Inflammatory macrophage treated with lipopolysaccharide for 1 hour (primary cell): ENCODE results near the gene ACP3.
"Not testable (repeated sequence)": the region's sequence is repeated elsewhere in the genome, so short reads cannot be mapped to it uniquely, and the experiment has no call there.

Experiments used
- DNase-seq, 2 donors: peaks; one replicate each; pipeline ENCODE4 v3.0.0-alpha.2; 2020 to 2022

Gene ACP3

DNA sequence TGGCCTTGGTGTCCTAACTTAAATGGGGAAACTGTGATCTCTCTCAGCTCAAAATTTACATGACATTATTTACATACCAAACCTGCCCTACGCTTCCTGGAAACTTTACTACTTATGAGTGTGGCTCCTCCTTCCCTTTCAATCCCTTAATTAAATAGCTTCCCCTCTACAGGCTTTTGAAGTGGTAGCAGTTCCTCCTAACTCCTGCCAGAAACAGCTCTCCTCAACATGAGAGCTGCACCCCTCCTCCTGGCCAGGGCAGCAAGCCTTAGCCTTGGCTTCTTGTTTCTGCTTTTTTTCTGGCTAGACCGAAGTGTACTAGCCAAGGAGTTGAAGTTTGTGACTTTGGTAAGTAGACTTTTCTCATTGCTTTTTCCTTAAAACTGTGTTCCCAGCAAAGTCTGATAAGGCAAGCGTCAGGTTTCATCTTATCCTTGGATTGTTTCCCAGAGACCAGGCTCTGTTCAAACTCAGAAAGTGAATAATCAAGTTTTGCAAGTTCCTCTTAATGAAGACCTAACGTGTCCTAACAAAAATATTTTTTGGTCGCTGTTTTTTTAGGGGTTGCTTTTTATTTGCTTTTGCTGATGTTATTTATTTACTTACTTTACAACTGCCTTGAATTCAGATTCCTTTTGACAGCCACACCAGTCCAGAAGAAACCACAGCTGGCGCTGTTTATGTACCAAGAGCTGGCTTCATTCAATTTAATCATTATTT, at the start of gene ACP3:
TSS of gene ACP3 (plus strand) at position 179 of the 720 bp plus-strand sequence. CDS start at position 229, 50 bp downstream.
- DNase-seq: peak; percentile 80 to 83

GRCh38 chr3:132268956-132269355, 48.3 kb upstream of the ACP3 start:
- peak in 1 of 2 donors; percentile 57 for DNase-seq

DNA sequence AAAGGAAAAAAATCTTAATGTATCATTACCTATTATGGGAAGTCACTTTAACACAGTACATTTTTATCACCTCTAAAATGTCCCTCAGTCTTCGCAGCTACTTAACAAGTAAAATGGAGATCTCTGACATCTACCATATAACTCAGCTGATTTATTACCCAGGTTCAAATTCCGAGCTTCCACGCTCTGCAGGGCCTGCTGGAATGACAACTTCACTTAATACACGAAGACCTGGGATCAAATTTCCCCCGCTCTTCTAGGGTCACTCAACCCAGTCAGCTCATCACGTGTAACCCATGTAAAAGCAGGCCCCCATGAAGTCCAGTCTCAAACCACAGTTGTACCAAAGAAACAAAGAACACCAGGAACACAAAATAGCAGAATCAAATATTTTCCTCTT, 44.2 kb upstream of the ACP3 start:
- DNase-seq: no peak

- no peak for DNase-seq
These were observed 40.8 kb upstream of the ACP3 start for GRCh38 chr3:132276228-132276906.

- DNase-seq: no peak
These were observed 38.2 kb upstream of the ACP3 start for GRCh38 chr3:132279030-132279429.

DNA sequence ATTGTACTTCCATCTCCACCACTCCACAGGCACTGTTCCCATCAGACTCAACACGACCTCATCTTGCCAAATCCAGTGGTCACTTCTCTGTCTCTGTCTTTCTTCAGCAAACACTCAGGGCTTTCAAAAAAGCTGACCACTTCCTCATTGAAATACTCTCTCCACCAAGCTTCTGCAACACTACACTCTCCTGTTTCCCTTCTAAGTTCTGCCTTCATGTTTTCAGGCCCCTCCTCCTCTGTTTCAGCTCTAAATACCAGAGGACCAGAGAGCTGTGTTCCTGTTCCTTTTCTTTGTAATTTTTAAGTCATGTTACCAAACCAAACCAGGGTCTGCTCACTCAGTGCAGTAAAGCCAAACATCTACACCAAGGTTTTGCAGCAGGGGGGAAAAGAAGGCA, 33.8 kb upstream of the ACP3 start:
- peak; percentile 91 to 93 for DNase-seq

- DNase-seq: peak in 1 of 2 donors; percentile 19
These were observed 33.2 kb upstream of the ACP3 start for GRCh38 chr3:132283916-132284405.

GRCh38 chr3:132284781-132285619, 32.2 kb upstream of the ACP3 start:
- peak in 1 of 2 donors; percentile 13 for DNase-seq

GRCh38 chr3:132285620-132285945, 31.6 kb upstream of the ACP3 start:
- no peak for DNase-seq

- no peak for DNase-seq
These were observed 31.2 kb upstream of the ACP3 start for GRCh38 chr3:132286035-132286434.

DNA sequence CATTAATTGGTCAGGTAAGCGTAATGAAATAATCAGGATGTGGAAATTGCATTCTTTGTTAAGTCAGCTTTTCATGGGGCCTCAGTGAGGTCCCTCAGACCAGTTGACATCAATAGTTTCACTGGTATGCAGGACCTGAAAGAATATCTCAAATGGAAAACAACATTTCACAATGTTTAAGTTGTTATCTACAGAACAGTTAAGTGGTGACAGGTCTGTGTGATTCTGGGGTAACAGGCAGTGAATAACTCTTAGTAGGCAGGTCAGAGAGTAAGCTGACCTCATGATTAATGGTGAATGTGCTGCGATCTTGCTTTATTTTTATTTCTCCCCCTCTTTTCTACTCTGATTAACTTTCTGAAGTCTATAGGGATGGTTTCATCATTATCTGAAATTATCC, 28.9 kb upstream of the ACP3 start:
- no peak for DNase-seq

DNA sequence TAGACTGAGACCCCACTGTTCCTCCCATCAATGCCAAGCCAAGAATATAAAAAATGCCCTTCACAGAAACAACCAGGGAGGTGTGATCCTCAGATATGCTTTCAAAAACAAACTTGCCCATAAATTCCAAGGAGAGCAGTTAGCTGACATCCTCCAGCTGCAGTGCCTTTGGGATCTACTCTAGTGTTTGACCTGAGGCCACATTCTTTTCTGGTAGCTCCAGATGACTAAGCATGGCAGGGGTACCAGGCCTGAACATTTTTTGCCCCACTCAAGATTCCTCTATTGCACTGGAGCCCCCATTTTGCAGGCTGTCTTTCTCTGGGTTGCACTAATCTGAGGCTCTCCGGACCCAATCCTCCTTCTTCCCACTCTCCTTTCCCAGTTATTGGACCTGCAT, 27.9 kb upstream of the ACP3 start:
- DNase-seq: no peak

DNA sequence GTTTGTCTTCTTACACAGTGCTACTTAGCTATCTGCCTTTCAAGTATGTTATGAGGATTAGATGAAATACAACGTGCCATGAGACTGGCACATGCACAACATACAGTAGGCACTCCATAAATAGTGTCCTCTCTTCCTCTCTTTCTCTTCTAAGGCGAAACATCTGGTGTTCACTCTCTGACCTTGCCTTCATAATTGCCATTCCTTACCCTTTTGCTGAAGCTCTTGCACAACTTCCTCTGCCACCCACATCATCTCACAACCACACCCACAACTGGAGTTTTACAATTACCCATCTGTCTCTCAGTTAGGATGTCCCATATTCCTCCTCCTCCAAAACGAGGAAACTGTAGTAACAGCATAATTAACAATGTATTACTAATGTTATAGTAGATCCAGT, 26.4 kb upstream of the ACP3 start:
- peak; percentile 79 to 86 for DNase-seq

DNA sequence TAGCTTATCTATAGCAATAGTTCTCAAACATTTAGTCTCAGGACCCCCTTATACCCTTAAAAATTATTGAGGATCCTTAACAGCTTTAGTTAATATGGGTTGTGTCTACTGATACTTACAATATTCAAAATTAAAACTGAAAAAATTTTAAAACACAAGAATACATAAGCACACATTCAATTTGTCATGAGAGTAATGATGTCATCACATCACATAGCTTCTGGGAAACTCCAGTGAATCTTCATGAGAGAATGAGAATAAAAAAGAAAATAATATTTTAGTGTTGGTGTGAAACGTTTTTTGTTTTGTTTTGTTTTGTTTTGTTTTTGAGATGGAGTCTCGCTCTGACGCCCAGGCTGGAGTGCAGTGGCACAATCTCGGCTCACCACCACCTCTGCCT, 25.2 kb upstream of the ACP3 start:
- peak; percentile 44 to 54 for DNase-seq

DNA sequence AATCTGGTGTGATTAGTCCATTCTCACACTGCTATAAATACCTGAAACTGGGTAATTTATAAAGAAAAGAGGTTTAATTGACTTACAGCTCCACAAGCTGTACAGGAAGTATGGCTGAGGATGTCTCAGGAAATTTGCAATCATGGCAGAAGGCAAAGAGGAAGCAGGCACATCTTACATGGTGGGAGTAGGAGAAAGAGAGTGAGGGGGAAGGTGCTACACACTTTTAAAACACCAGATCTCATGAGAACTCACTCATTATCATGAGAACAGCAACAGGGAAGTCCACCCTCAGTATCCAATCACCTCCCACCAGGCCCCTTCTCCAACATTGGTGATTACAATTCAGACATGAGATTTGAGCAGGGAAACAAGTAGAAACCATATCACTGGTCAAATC, 24.0 kb upstream of the ACP3 start:
- peak; percentile 51 to 78 for DNase-seq

GRCh38 chr3:132294906-132295305, 22.3 kb upstream of the ACP3 start:
- DNase-seq: no peak

DNA sequence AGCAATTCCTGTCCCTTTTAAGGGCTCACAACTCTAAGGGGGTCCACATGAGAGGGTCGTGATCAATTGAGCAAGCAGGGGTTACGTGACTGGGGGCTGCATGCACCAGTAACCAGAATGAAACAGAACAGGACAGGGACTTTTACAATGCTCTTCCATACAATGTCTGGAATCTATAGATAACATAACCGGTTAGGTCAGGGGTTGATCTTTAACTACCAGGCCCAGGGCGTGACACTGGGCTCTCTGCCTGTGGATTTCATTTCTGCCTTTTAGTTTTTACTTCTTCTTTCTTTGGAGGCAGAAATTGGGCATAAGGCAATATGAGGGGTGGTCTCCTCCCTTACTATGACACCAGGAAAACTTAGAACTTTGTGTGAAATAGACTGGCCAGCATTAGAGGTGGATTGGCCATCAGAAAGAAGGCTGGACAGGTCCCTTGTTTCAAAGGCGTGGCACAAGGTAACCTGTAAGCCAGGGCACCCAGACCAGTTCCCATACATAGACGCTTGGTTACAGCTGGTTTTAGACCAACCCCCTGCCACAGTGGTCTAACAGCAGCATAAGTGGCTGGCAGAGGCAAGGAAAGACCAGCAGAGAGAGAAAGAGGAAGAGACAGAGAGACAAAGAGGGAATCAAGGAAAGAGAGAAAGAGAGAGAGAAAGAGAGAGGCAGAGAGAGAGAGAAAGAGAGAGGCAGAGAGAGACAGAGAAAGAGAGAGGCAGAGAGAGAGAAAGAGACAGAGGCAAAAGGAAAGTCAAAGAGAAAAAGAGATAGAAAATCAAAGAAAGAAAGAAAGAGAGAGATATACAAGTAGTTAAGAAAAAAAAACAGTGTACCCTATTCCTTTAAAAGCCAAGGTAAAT, 13.6 kb upstream of the ACP3 start:
- not testable (repeated sequence) for DNase-seq

DNA sequence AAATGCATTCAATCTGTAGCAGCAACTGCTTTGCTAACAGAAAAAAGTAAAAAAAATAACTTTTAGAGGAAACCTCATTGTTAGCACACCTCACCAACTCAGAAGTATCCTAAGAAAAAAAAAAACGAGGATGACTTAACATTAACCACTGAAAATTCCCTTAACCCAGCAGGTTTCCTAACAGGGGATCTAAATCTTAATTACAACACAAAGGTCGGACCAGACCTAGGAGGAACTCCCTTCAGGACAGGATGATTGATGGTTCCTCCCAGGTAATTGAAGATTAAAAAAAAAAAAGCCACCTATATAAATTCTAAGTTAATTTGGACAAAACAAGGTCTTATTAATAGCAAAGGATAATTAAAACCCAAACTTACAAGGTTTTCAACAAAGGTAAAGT, 12.9 kb upstream of the ACP3 start:
- not testable (repeated sequence) for DNase-seq

DNA sequence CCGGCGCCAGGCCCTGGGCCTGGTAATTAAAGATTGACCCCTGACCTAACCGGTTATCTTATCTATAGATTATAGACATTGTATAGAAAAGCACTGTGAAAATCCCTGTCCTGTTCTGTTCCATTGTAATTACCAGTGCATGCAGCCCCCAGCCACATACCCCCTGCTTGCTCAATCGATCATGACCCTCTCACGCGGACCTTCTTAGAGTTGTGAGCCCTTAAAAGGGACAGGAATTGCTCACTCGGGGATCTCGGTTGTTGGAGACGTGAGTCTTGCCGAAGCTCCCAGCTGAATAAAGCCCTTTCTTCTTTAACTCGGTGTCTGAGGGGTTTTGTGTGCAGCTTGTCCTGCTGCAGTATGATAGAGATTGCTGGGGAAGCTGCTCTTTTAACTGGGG, 7.2 kb upstream of the ACP3 start:
- not testable (repeated sequence) for DNase-seq

DNA sequence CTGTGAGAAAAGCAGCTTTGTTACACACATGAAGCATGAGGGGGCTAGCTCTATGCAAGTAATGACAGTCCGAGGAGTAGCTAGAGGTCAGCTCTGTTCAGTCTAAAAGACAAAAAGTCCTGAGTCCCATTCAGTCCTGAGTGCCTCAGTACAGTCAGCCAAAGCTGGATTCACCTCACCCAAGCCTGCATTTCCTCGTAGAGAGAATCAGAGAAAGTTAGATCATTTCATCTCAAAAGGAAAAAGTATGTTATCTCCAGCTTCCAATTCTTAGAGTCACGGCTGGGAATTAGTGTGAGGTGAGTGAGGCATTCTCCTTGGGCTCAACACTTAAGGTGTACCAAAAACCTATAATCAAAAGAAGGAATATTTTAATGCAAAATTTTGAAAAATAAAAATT, 5.9 kb upstream of the ACP3 start:
- no peak for DNase-seq

GRCh38 chr3:132311841-132312240, 5.4 kb upstream of the ACP3 start:
- no peak for DNase-seq

GRCh38 chr3:132315851-132316250, 1.4 kb upstream of the ACP3 start:
- DNase-seq: no peak

- peak; percentile 6 to 15 for DNase-seq
These were observed 1.2 kb downstream of the ACP3 start for GRCh38 chr3:132318451-132318850.
